ENCODE measurements around the gene C1QB.
"Not testable (repeated sequence)": the region's sequence is repeated elsewhere in the genome, so short reads cannot be mapped to it uniquely, and the experiment has no call there.

The C1QB gene

GRCh38 chr1:22696610-22697009 lies 43.6 kb downstream of the C1QB start:
- DNase-seq (ENCODE audit: low read depth) = no peak

GRCh38 chr1:22697980-22698379 lies 44.9 kb downstream of the C1QB start:
- DNase-seq (ENCODE audit: low read depth) = no peak

GRCh38 chr1:22699681-22700520 lies 46.9 kb downstream of the C1QB start:
- no peak for DNase-seq (ENCODE audit: low read depth)

GRCh38 chr1:22702296-22703085 lies 49.5 kb downstream of the C1QB start:
- no peak for DNase-seq (ENCODE audit: low read depth)

GRCh38 chr1:22704440-22705067 lies 51.5 kb downstream of the C1QB start:
- peak; percentile 12 for DNase-seq (ENCODE audit: low read depth)

GRCh38 chr1:22705586-22705985 lies 52.5 kb downstream of the C1QB start:
- no peak for DNase-seq (ENCODE audit: low read depth)

- not testable (repeated sequence) for DNase-seq (ENCODE audit: low read depth)
Measured at GRCh38 chr1:22706100-22706499, 53.1 kb downstream of the C1QB start.

- DNase-seq (ENCODE audit: low read depth) = no peak
Measured at GRCh38 chr1:22708777-22709176, 55.7 kb downstream of the C1QB start.

- DNase-seq (ENCODE audit: low read depth) = no peak
Measured at GRCh38 chr1:22709227-22709626, 56.2 kb downstream of the C1QB start.

- DNase-seq (ENCODE audit: low read depth) = no peak
Measured at GRCh38 chr1:22709891-22710700, 57.1 kb downstream of the C1QB start.

GRCh38 chr1:22710701-22711049 lies 57.6 kb downstream of the C1QB start, which contains the start of gene EPHB2:
EPHB2 (plus strand) TSS chr1:22710839; CDS start chr1:22710983, 144 bp downstream.
- no peak for DNase-seq (ENCODE audit: low read depth)

GRCh38 chr1:22711071-22711470 lies 58.0 kb downstream of the C1QB start:
- DNase-seq (ENCODE audit: low read depth) = no peak
